ENCODE results near the gene STOM.

DNA sequence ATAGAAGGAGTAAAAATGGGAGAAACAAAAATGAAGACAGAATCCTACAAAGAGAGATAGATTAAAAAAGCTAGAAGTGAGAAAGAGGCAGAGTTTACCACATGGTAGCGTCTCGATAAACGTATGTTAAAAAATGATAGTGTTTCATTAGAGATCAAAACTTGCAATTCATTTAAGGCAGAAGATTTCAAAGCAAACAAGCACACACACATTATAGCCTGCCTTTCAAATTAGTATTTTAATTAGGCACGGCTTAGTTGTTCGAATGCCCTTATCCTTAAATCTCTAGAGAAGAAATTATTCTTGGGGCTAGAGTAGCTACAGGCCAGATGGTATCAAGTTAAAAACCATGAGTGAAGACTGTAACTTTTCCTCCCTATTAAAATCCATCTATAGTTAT lies 6.0 kb downstream of the STOM start:
- TF ChIP-seq, protein P1, sequence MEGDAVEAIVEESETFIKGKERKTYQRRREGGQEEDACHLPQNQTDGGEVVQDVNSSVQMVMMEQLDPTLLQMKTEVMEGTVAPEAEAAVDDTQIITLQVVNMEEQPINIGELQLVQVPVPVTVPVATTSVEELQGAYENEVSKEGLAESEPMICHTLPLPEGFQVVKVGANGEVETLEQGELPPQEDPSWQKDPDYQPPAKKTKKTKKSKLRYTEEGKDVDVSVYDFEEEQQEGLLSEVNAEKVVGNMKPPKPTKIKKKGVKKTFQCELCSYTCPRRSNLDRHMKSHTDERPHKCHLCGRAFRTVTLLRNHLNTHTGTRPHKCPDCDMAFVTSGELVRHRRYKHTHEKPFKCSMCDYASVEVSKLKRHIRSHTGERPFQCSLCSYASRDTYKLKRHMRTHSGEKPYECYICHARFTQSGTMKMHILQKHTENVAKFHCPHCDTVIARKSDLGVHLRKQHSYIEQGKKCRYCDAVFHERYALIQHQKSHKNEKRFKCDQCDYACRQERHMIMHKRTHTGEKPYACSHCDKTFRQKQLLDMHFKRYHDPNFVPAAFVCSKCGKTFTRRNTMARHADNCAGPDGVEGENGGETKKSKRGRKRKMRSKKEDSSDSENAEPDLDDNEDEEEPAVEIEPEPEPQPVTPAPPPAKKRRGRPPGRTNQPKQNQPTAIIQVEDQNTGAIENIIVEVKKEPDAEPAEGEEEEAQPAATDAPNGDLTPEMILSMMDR (IDR thresholded peaks at IDR 0.05): no peak
- TF ChIP-seq POLR2AphosphoS5 (IDR thresholded peaks at IDR 0.05) (no peak), POLR2A (IDR thresholded peaks at IDR 0.05) (no peak), EP300 (IDR thresholded peaks at IDR 0.05) (no peak)

Measured in gastroesophageal sphincter (tissue), 3 donors.